DOHH2 (cell line): ENCODE data around the gene PTPRQ.

Source experiments
- H3F3A ChIP-seq: fragments of 200-600 bp; sonication (generic), shearing (Covaris generic); 2 replicates; pipeline ENCODE4 v1.6.0; 2016; ENCODE audit warnings: antibody characterized with exemption, mild to moderate bottlenecking; ENCODE audit not compliant: control insufficient read depth, insufficient read depth
- H3K27ac ChIP-seq: fragments of 200-600 bp; sonication (generic); 2 replicates; pipeline ENCODE4 v1.5.1; 2014; ENCODE audit warnings: low read depth, mild to moderate bottlenecking, low read length, moderate library complexity
- H3K27me3 ChIP-seq: fragments of 200-600 bp; sonication (generic); 2 replicates; pipeline ENCODE4 v1.6.1; 2014; ENCODE audit warnings: mild to moderate bottlenecking, low read length, mixed read lengths; ENCODE audit not compliant: control insufficient read depth
- H3K36me3 ChIP-seq: fragments of 200-600 bp; sonication (generic); 2 replicates; pipeline ENCODE4 v1.6.1; 2014; ENCODE audit warnings: mild to moderate bottlenecking, low read length, moderate library complexity, mixed read lengths; ENCODE audit not compliant: control insufficient read depth
- H3K4me1 ChIP-seq: fragments of 200-600 bp; sonication (generic); 2 replicates; pipeline ENCODE4 v1.6.1; 2014; ENCODE audit warnings: mild to moderate bottlenecking, low read length, mixed read lengths; ENCODE audit not compliant: control insufficient read depth
- H3K4me2 ChIP-seq: fragments of 200-600 bp; sonication (generic); 2 replicates; pipeline ENCODE4 v1.6.0; 2014; ENCODE audit warnings: mild to moderate bottlenecking, low read length, moderate library complexity
- H3K4me3 ChIP-seq: fragments of 200-600 bp; sonication (generic); 2 replicates; pipeline ENCODE4 v1.5.1; 2014; ENCODE audit warnings: mild to moderate bottlenecking, low read length, mixed read lengths
- H3K79me2 ChIP-seq: fragments of 200-600 bp; sonication (generic); 2 replicates; pipeline ENCODE4 v1.6.1; 2014; ENCODE audit warnings: mild to moderate bottlenecking, low read length, mixed read lengths; ENCODE audit not compliant: control insufficient read depth
- H3K9me2 ChIP-seq: fragments of 200-600 bp; sonication (generic); replicated peaks from 2 replicates; pipeline ENCODE4 v1.6.1; 2014; ENCODE audit warnings: mild to moderate bottlenecking, low read length, mixed read lengths; ENCODE audit not compliant: control insufficient read depth
- H3K9me3 ChIP-seq: fragments of 200-600 bp; sonication (generic); 2 replicates; pipeline ENCODE4 v1.6.1; 2014; ENCODE audit warnings: antibody characterized with exemption, low read length, mixed read lengths; ENCODE audit not compliant: control insufficient read depth, insufficient read depth
- H4K20me1 ChIP-seq: fragments of 200-600 bp; sonication (generic); 2 replicates; pipeline ENCODE4 v1.6.0; 2014; ENCODE audit warnings: low read depth, mild to moderate bottlenecking, antibody characterized with exemption, low read length, moderate library complexity; ENCODE audit not compliant: control insufficient read depth, insufficient read depth
- EZH2phosphoT487 ChIP-seq: fragments of 200-600 bp; sonication (generic); IDR thresholded peaks from 2 replicates; pipeline ENCODE4 v1.6.1; 2017; ENCODE audit warnings: borderline replicate concordance, mild to moderate bottlenecking, antibody characterized with exemption, low read length, moderate library complexity, mixed read lengths
- TF ChIP-seq, protein P1 (sequence below): fragments of 200-600 bp; sonication (generic); IDR thresholded peaks from one replicate; pipeline ENCODE4 v1.5.1; 2014; ENCODE audit warnings: antibody characterized with exemption, mild to moderate bottlenecking, low read depth, low read length; ENCODE audit not compliant: poor library complexity, severe bottlenecking

The PTPRQ gene

DNA sequence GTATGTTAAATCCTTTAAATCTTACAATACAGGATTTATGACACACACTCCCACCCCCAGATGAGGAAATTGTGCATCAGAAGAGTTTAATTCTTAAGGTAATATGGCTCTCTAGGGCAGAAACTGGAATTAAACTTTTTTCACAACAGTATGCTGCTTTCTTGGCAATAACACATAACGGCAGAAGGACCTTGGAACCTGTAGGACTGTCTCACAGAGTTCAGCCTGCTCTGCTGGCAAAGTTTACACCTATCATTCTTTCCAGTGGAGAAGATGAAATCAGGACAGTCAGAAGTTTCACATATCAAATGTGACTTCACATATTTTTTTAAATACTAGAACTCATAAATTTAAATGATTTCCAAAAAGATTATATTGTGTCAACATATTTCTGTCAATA, 232.8 kb downstream of the PTPRQ start:
- Histone ChIP-seq H3K9me3 (no peaks in the 10 kb centered on the region), H3F3A (no peaks in the 10 kb centered on the region), H3K36me3 (no peaks in the 10 kb centered on the region), H3K9me2 (no peaks in the 10 kb centered on the region), H3K79me2 (no peaks in the 10 kb centered on the region), H4K20me1 (no peaks in the 10 kb centered on the region), H3K27me3 (no peaks in the 10 kb centered on the region), H3K4me2 (no peak overlapping the region), H3K27ac (no peak overlapping the region), H3K4me3 (no peak overlapping the region), H3K4me1 (no peaks in the 10 kb centered on the region)
- TF ChIP-seq, protein P1, sequence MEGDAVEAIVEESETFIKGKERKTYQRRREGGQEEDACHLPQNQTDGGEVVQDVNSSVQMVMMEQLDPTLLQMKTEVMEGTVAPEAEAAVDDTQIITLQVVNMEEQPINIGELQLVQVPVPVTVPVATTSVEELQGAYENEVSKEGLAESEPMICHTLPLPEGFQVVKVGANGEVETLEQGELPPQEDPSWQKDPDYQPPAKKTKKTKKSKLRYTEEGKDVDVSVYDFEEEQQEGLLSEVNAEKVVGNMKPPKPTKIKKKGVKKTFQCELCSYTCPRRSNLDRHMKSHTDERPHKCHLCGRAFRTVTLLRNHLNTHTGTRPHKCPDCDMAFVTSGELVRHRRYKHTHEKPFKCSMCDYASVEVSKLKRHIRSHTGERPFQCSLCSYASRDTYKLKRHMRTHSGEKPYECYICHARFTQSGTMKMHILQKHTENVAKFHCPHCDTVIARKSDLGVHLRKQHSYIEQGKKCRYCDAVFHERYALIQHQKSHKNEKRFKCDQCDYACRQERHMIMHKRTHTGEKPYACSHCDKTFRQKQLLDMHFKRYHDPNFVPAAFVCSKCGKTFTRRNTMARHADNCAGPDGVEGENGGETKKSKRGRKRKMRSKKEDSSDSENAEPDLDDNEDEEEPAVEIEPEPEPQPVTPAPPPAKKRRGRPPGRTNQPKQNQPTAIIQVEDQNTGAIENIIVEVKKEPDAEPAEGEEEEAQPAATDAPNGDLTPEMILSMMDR = no peak
- no peak for TF ChIP-seq EZH2phosphoT487

DNA sequence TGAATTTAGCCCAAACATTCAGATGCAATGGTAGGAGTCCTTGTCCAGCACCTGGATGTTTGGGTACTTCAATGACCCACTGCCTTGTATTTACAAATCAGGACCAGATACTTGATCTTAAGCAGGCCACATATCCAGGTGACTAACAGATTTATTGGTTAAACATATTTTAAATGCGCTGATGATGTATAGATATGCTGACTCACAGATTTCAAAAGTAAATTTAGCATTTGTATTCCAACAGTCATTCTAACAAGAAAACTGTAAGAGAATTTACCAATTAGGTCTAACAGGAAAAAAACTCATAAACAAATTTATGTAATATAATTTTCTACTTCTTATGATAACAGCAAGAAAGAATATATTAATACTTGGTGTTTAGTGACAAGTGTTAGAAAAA, 234.0 kb downstream of the PTPRQ start:
- no peak overlapping the region for H3K4me3 ChIP-seq
- H3K4me1 ChIP-seq = no peaks in the 10 kb centered on the region
- no peaks in the 10 kb centered on the region for H3K79me2 ChIP-seq
- H4K20me1 ChIP-seq = no peaks in the 10 kb centered on the region
- no peak overlapping the region for H3K4me2 ChIP-seq
- H3K27me3 ChIP-seq = no peaks in the 10 kb centered on the region
- no peak overlapping the region for H3K27ac ChIP-seq
- no peaks in the 10 kb centered on the region for H3K9me2 ChIP-seq
- H3K36me3 ChIP-seq = no peaks in the 10 kb centered on the region
- no peak for TF ChIP-seq EZH2phosphoT487
- TF ChIP-seq, protein P1 = no peak
- no peaks in the 10 kb centered on the region for H3K9me3 ChIP-seq
- no peaks in the 10 kb centered on the region for H3F3A ChIP-seq

DNA sequence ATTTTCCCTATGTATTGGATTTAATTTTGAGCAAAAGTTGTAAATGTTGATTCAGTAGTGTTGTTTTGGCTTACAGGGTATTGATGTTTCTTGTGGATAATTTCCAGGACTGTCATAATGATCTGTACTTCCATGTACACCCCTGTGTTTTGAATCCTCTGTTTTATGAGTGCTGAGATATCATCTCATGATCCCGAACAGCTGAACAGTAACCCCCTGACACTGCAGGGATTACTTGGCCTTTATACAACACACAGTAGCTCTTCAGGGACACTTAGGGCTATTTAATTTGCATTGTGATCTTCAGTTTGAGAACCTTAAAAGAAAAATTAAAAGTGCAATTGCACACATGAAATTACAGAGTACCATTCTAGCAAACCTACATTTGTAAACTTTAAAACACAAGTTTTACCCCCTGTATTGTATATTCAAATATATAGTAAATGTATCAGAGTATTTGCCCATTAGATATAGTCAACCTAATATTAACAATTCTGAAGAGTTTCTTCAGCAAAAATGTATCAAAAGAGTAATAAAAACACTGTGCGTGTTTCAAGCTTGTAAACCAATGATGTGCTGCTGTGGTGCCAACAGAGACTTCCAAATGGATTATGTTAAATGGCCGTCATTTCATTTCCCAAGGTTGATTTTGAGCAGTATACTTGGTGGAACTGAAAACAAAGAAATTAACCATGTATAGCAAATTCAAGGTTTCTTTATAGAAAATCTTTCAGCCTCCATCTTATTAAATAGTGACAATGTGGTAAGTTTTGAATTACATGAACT, 235.5 kb downstream of the PTPRQ start:
- Histone ChIP-seq H3K4me1 (no peaks in the 10 kb centered on the region), H3K9me2 (no peaks in the 10 kb centered on the region), H3K27ac (no peak overlapping the region), H3K4me3 (no peak overlapping the region), H3K36me3 (no peaks in the 10 kb centered on the region), H3K27me3 (no peaks in the 10 kb centered on the region), H4K20me1 (no peaks in the 10 kb centered on the region), H3F3A (no peaks in the 10 kb centered on the region), H3K4me2 (no peak overlapping the region), H3K9me3 (0 out of 2 replicates have a peak, but pooled peaks cover 3% of the 10 kb centered on the region), H3K79me2 (no peaks in the 10 kb centered on the region)
- TF ChIP-seq EZH2phosphoT487 = no peak
- TF ChIP-seq, protein P1 = no peak
